OCI-LY1 (cell line): ENCODE data around the gene PLCB2.

Experiments used
- H2AFZ ChIP-seq: fragments of 200-600 bp; sonication (generic), shearing (Covaris generic); 2 replicates; pipeline ENCODE4 v1.6.0; 2014; ENCODE audit warnings: antibody characterized with exemption, mild to moderate bottlenecking, low read length
- H3F3A ChIP-seq: fragments of 200-600 bp; sonication (generic), shearing (Covaris generic); 2 replicates; pipeline ENCODE4 v1.6.0; 2014; ENCODE audit warnings: mild to moderate bottlenecking, antibody characterized with exemption, low read length, moderate library complexity; ENCODE audit not compliant: insufficient read depth
- H3K27ac ChIP-seq: fragments of 200-600 bp; sonication (generic); 2 replicates; pipeline ENCODE4 v1.5.1; 2014; ENCODE audit warnings: low read length, mixed run types, mild to moderate bottlenecking, low read depth; ENCODE audit not compliant: poor library complexity, severe bottlenecking
- H3K27me3 ChIP-seq: fragments of 200-600 bp; sonication (generic); 2 replicates; pipeline ENCODE4 v1.6.0; 2014; ENCODE audit warnings: antibody characterized with exemption, mild to moderate bottlenecking, low read length, moderate library complexity; ENCODE audit not compliant: insufficient read depth
- H3K36me3 ChIP-seq: fragments of 200-600 bp; sonication (generic); 2 replicates; pipeline ENCODE4 v1.6.1; 2014; ENCODE audit warnings: mild to moderate bottlenecking, antibody characterized with exemption, low read length, moderate library complexity, mixed read lengths; ENCODE audit not compliant: insufficient read depth
- H3K4me1 ChIP-seq: fragments of 200-600 bp; sonication (generic); 2 replicates; pipeline ENCODE4 v1.5.1; 2014; ENCODE audit warnings: mild to moderate bottlenecking, low read length, moderate library complexity; ENCODE audit not compliant: insufficient read depth, severe bottlenecking
- H3K4me2 ChIP-seq: fragments of 200-600 bp; sonication (generic), shearing (Covaris generic); 2 replicates; pipeline ENCODE4 v1.6.1; 2014; ENCODE audit warnings: low read length
- H3K4me3 ChIP-seq: fragments of 200-600 bp; sonication (generic); 2 replicates; pipeline ENCODE4 v1.5.1; 2014; ENCODE audit warnings: low read length, low read depth, mild to moderate bottlenecking, mixed read lengths; ENCODE audit not compliant: poor library complexity, severe bottlenecking
- H3K79me2 ChIP-seq: fragments of 200-600 bp; shearing (Covaris generic); 2 replicates; pipeline ENCODE4 v1.6.1; 2016; ENCODE audit warnings: mixed run types, low read length, mixed read lengths; ENCODE audit not compliant: insufficient read depth
- H3K9ac ChIP-seq: fragments of 200-600 bp; sonication (generic), shearing (Covaris generic); 2 replicates; pipeline ENCODE4 v1.6.1; 2014; ENCODE audit warnings: mild to moderate bottlenecking, low read length, mixed read lengths
- H3K9me2 ChIP-seq: fragments of 200-600 bp; sonication (generic), shearing (Covaris generic); 2 replicates; pipeline ENCODE4 v1.6.1; 2014; ENCODE audit warnings: low read depth, mild to moderate bottlenecking, low read length, mixed read lengths
- H3K9me3 ChIP-seq: fragments of 200-600 bp; shearing (Covaris generic); 2 replicates; pipeline ENCODE4 v1.6.1; 2014; ENCODE audit warnings: low read length, mixed read lengths
- H4K20me1 ChIP-seq: fragments of 200-600 bp; sonication (generic), shearing (Covaris generic); 2 replicates; pipeline ENCODE4 v1.6.0; 2016; ENCODE audit warnings: mild to moderate bottlenecking, low read length; ENCODE audit not compliant: insufficient read depth
- CTCF ChIP-seq: fragments of 200-600 bp; sonication (generic), shearing (Covaris generic); IDR thresholded peaks from 2 replicates; pipeline ENCODE4 v1.5.1; 2017; ENCODE audit warnings: mild to moderate bottlenecking, antibody characterized with exemption, low read length, moderate library complexity, mixed read lengths
- EZH2 ChIP-seq: fragments of 200-600 bp; sonication (generic), shearing (Covaris generic); IDR thresholded peaks from 2 replicates; pipeline ENCODE4 v1.8.0; 2017; ENCODE audit warnings: borderline replicate concordance, mixed run types, mild to moderate bottlenecking, antibody characterized with exemption, low read length, moderate library complexity, mixed read lengths

The PLCB2 gene

GRCh38 chr15:40265355-40265754 is 42.4 kb downstream of the PLCB2 start:
- Histone ChIP-seq H3K27me3 (peaks cover 18% of the 10 kb centered on the region), H3K4me2 (no peak overlapping the region), H3K4me3 (no peak overlapping the region), H3K9me2 (no peaks in the 10 kb centered on the region), H3K9ac (no peak overlapping the region), H3K4me1 (no peaks in the 10 kb centered on the region), H3K27ac (no peak overlapping the region), H3F3A (no peaks in the 10 kb centered on the region), H3K36me3 (no peaks in the 10 kb centered on the region), H3K79me2 (no peaks in the 10 kb centered on the region), H2AFZ (no peak overlapping the region), H3K9me3 (no peaks in the 10 kb centered on the region), H4K20me1 (no peaks in the 10 kb centered on the region)
- TF ChIP-seq EZH2: no peak
- TF ChIP-seq CTCF: no peak

- H3K27ac ChIP-seq: no peak overlapping the region
- H3K36me3 ChIP-seq: no peaks in the 10 kb centered on the region
- no peaks in the 10 kb centered on the region for H4K20me1 ChIP-seq
- H3K4me3 ChIP-seq: no peak overlapping the region
- H3K27me3 ChIP-seq: peaks cover 18% of the 10 kb centered on the region
- no peak overlapping the region for H2AFZ ChIP-seq
- H3F3A ChIP-seq: no peaks in the 10 kb centered on the region
- no peak overlapping the region for H3K9ac ChIP-seq
- H3K4me1 ChIP-seq: no peaks in the 10 kb centered on the region
- no peak overlapping the region for H3K4me2 ChIP-seq
- no peaks in the 10 kb centered on the region for H3K79me2 ChIP-seq
- H3K9me2 ChIP-seq: no peaks in the 10 kb centered on the region
- TF ChIP-seq CTCF (no peak), EZH2 (no peak)
- H3K9me3 ChIP-seq: no peaks in the 10 kb centered on the region
Observed at GRCh38 chr15:40264321-40265153, 43.2 kb downstream of the PLCB2 start.

- Histone ChIP-seq H3K4me2 (no peak overlapping the region), H3K9ac (no peak overlapping the region), H2AFZ (no peak overlapping the region), H3K36me3 (no peaks in the 10 kb centered on the region), H3K9me2 (no peaks in the 10 kb centered on the region), H3K27ac (no peak overlapping the region), H3K9me3 (no peaks in the 10 kb centered on the region), H3K27me3 (peaks cover 18% of the 10 kb centered on the region), H4K20me1 (no peaks in the 10 kb centered on the region), H3F3A (no peaks in the 10 kb centered on the region), H3K4me3 (no peak overlapping the region), H3K79me2 (no peaks in the 10 kb centered on the region), H3K4me1 (no peaks in the 10 kb centered on the region)
- TF ChIP-seq CTCF: no peak
- no peak for TF ChIP-seq EZH2
Observed at GRCh38 chr15:40263024-40263754, 44.5 kb downstream of the PLCB2 start.
